CD14-positive monocyte (primary cell): ENCODE measurements around the gene KRT79. TPM values are rescaled to one million over a fixed set of nuclear protein-coding genes. Genes with fewer than 3 reads are reported as not detected.

ENCODE experiments used
- DNase-seq, 3 donors: peaks; one replicate each; pipeline ENCODE4 v3.0.0-alpha.2; 2011 to 2022
- H2AFZ ChIP-seq: 2 replicates; pipeline ENCODE4 v1.6.0; 2012; ENCODE audit warnings: mild to moderate bottlenecking, low read depth, low read length, inconsistent platforms; ENCODE audit not compliant: insufficient read depth, poor library complexity, severe bottlenecking
- H3K27ac ChIP-seq, 2 donors: 1 replicate in 1 of 2; 2 replicates in 1 of 2; pipeline ENCODE4 v1.5.1; 2012 to 2013; ENCODE audit warnings: low read length in 2 of 2, control low read depth in 1 of 2, inconsistent platforms in 1 of 2, low read depth in 1 of 2, mild to moderate bottlenecking in 1 of 2
- H3K27me3 ChIP-seq, 2 donors: one replicate each; pipeline versions ENCODE4 v1.6.0 to v1.6.1; 2011 to 2013; ENCODE audit warnings: low read length in 2 of 2; ENCODE audit not compliant: control insufficient read depth in 2 of 2, insufficient read depth in 2 of 2
- H3K36me3 ChIP-seq, 2 donors: replicated peaks in 1 of 2; 1 replicate in 1 of 2; 2 replicates in 1 of 2; pipeline versions ENCODE4 v1.5.1 to v1.6.1; 2012 to 2013; ENCODE audit warnings: low read length in 2 of 2, control low read depth in 1 of 2, inconsistent platforms in 1 of 2, mild to moderate bottlenecking in 1 of 2; ENCODE audit not compliant: insufficient read depth in 2 of 2, control insufficient read depth in 1 of 2
- H3K4me1 ChIP-seq, 2 donors: 1 replicate in 1 of 2; 2 replicates in 1 of 2; pipeline versions ENCODE4 v1.5.1 to v1.6.1; 2012 to 2013; ENCODE audit warnings: low read length in 2 of 2, control low read depth in 1 of 2, inconsistent platforms in 1 of 2, mild to moderate bottlenecking in 1 of 2, moderate library complexity in 1 of 2; ENCODE audit not compliant: insufficient read depth in 2 of 2, control insufficient read depth in 1 of 2
- H3K4me2 ChIP-seq: replicated peaks from 2 replicates; pipeline ENCODE3; 2012; ENCODE audit warnings: low read length, moderate library complexity, mild to moderate bottlenecking; ENCODE audit not compliant: poor library complexity, severe bottlenecking; ENCODE audit errors: extremely low read depth
- H3K4me3 ChIP-seq, 3 experiments: fragments of 200-600 bp in 1 of 3; sonication (generic) in 1 of 3; replicated peaks in 1 of 3; 1 replicate in 2 of 3; 2 replicates in 1 of 3; pipeline ENCODE4 v1.5.1; 2011 to 2013; ENCODE audit warnings: low read length in 3 of 3, mild to moderate bottlenecking in 3 of 3, control low read depth in 2 of 3, low read depth in 2 of 3, inconsistent platforms in 1 of 3, moderate library complexity in 1 of 3
- H3K79me2 ChIP-seq: 2 replicates; pipeline ENCODE4 v1.6.0; 2012; ENCODE audit warnings: mild to moderate bottlenecking, control low read depth, inconsistent platforms, low read length, moderate library complexity; ENCODE audit not compliant: insufficient read depth
- H3K9ac ChIP-seq: 2 replicates; pipeline ENCODE4 v1.6.0; 2017; ENCODE audit warnings: low read length, mild to moderate bottlenecking; ENCODE audit not compliant: insufficient read depth, poor library complexity, severe bottlenecking
- H3K9me3 ChIP-seq, 2 donors: replicated peaks in 1 of 2; 1 replicate in 1 of 2; 2 replicates in 1 of 2; pipeline versions ENCODE4 v1.5.1 to v1.6.1; 2012 to 2013; ENCODE audit warnings: low read length in 2 of 2, control low read depth in 1 of 2; ENCODE audit not compliant: control insufficient read depth in 1 of 2, insufficient read depth in 1 of 2
- H4K20me1 ChIP-seq: 2 replicates; pipeline ENCODE4 v1.6.0; 2012; ENCODE audit warnings: mild to moderate bottlenecking, low read length, control low read depth, moderate library complexity; ENCODE audit not compliant: insufficient read depth
- H3K27ac Mint-ChIP-seq, 7 donors: one replicate each; pipeline ENCODE4 v1.8.0; 2020; ENCODE audit warnings: mild to moderate bottlenecking in 7 of 7, mixed read lengths in 7 of 7, moderate library complexity in 6 of 7, inconsistent platforms in 2 of 7
- H3K27me3 Mint-ChIP-seq, 3 donors: one replicate each; pipeline ENCODE4 v1.8.0; 2021 to 2022; ENCODE audit warnings: low read depth in 3 of 3, mild to moderate bottlenecking in 3 of 3, mixed read lengths in 3 of 3, moderate library complexity in 3 of 3, inconsistent platforms in 1 of 3
- H3K36me3 Mint-ChIP-seq, 2 donors: one replicate each; pipeline ENCODE4 v1.8.0; 2020; ENCODE audit warnings: mixed read lengths in 2 of 2, inconsistent platforms in 1 of 2, mild to moderate bottlenecking in 1 of 2
- H3K4me1 Mint-ChIP-seq: one replicate; pipeline ENCODE4 v1.8.0; 2020; ENCODE audit warnings: mild to moderate bottlenecking, mixed read lengths
- H3K4me3 Mint-ChIP-seq, 2 donors: one replicate each; pipeline ENCODE4 v1.8.0; 2020; ENCODE audit warnings: mild to moderate bottlenecking in 2 of 2, mixed read lengths in 2 of 2, moderate library complexity in 1 of 2
- H3K9me3 Mint-ChIP-seq, 7 donors: one replicate each; pipeline ENCODE4 v1.8.0; 2020 to 2022; ENCODE audit warnings: mixed read lengths in 7 of 7, mild to moderate bottlenecking in 6 of 7, moderate library complexity in 6 of 7, inconsistent platforms in 2 of 7
- CTCF ChIP-seq: fragments of 200-600 bp; IDR thresholded peaks from one replicate; pipeline ENCODE4 v1.8.0; 2022; ENCODE audit warnings: antibody characterized with exemption, mild to moderate bottlenecking
- WGBS: methylation state at CpG from one replicate; pipeline ENCODE4 v1.1.5; 2013; ENCODE audit warnings: missing lambda C conversion rate; ENCODE audit not compliant: insufficient coverage; 5-methylcytosine and 5-hydroxymethylcytosine counted together
- intact Hi-C, 2 donors: fragments of 100-400 bp; cut with micrococcal nuclease; formaldehyde crosslinking; loops; one replicate each; pipeline versions ENCODE4 v1.15.0 to v1.15.1; 2023
- polyA plus RNA-seq, 3 donors: library from polyadenylated mRNA; depleted of rRNA in 1 of 3; unstranded in 2 of 3; stranded (reverse) in 1 of 3; fragments of 300-500 nt in 2 of 3; fragments of >200 nt in 1 of 3; fragmentation: Illumina TruSeq in 2 of 3; gene quantifications; 1 replicate in 2 of 3; 2 replicates in 1 of 3; pipeline ENCODE4 v1.2.3, GENCODE V29; 2012 to 2021

The KRT79 gene
- polyA plus RNA-seq, 3 donors, result not detected

- no peaks in the 10 kb centered on the region for H3K4me1 Mint-ChIP-seq
- H3K9me3 Mint-ChIP-seq, result no peaks in the 10 kb centered on the region
- no peak for DNase-seq
- peak overlapping the region in 1 of 7 donors; percentile 13 for H3K27ac Mint-ChIP-seq
- H3K4me3 Mint-ChIP-seq, result no peak overlapping the region
- no peak overlapping the region for H3K9ac ChIP-seq
- H3K9me3 ChIP-seq, result no peaks in the 10 kb centered on the region
- H3K79me2 ChIP-seq, result no peaks in the 10 kb centered on the region
- H3K27me3 ChIP-seq, result no peaks in the 10 kb centered on the region
- H3K36me3 ChIP-seq, result no peaks in the 10 kb centered on the region
- no peak overlapping the region for H3K4me3 ChIP-seq
- no peaks in the 10 kb centered on the region for H3K4me1 ChIP-seq
- intact Hi-C loops, result no loop called here
- no peak for TF ChIP-seq CTCF
- H3K27me3 Mint-ChIP-seq, result peaks cover 4 to 9% (median 5%) of the 10 kb centered on the region in 3 donors
- no peaks in the 10 kb centered on the region for H4K20me1 ChIP-seq
- 100% methylated on average over 1 of the region's 2 CpGs for WGBS
- no peak overlapping the region for H3K4me2 ChIP-seq
- no peak overlapping the region for H3K27ac ChIP-seq
- no peaks in the 10 kb centered on the region for H3K36me3 Mint-ChIP-seq
- H2AFZ ChIP-seq, result no peak overlapping the region
These were observed 16.3 kb downstream of the KRT79 start for GRCh38 chr12:52817699-52818238.

GRCh38 chr12:52817003-52817698 lies 17.0 kb downstream of the KRT79 start:
- Histone ChIP-seq H2AFZ (no peak overlapping the region), H3K79me2 (no peaks in the 10 kb centered on the region), H3K9me3 (no peaks in the 10 kb centered on the region), H3K27ac (no peak overlapping the region), H3K27me3 (no peaks in the 10 kb centered on the region), H3K36me3 (no peaks in the 10 kb centered on the region), H4K20me1 (no peaks in the 10 kb centered on the region), H3K9ac (no peak overlapping the region), H3K4me3 (no peak overlapping the region), H3K4me2 (no peak overlapping the region), H3K4me1 (no peaks in the 10 kb centered on the region)
- no peak for DNase-seq
- TF ChIP-seq CTCF, result no peak
- Mint-ChIP-seq H3K4me1 (no peaks in the 10 kb centered on the region), H3K9me3 (no peaks in the 10 kb centered on the region), H3K36me3 (no peaks in the 10 kb centered on the region), H3K27me3 (peaks cover 5 to 9% (median 6%) of the 10 kb centered on the region in 3 donors), H3K27ac (no peak overlapping the region), H3K4me3 (no peak overlapping the region)
- intact Hi-C loops, result no loop called here
- WGBS, result 96% methylated on average over 5 of the region's 8 CpGs
